T47D (cell line): ENCODE measurements around the gene KDM4D.
"Not testable (repeated sequence)": the region's sequence is repeated elsewhere in the genome, so short reads cannot be mapped to it uniquely, and the experiment has no call there.

Experiments used
- DNase-seq, 2 experiments: peaks; one replicate each; pipeline versions ENCODE4 v3.0.0 to v3.0.0-alpha.2; 2011 to 2012; ENCODE audit warnings: low read depth in 1 of 2, low spot score in 1 of 2
- JUND ChIP-seq: IDR thresholded peaks from 2 replicates; pipeline ENCODE4 v1.6.1; 2012; ENCODE audit warnings: low read depth
- in situ Hi-C: cut with HindIII; loops from 2 replicates; pipeline ENCODE4 v1.10.0; 2016; ENCODE audit warnings: low sequenced_read_pairs, low pct_unique_long_range_greater_than_20kb

The KDM4D gene

GRCh38 chr11:95024958-95025357 lies 51.4 kb downstream of the KDM4D start, which contains the start of gene KDM4E:
TSS of gene KDM4E (plus strand) at chr11:95025258. CDS start at chr11:95025558, 300 bp downstream.
- in situ Hi-C loops: no loop called here
- no peak for DNase-seq
- no peak for TF ChIP-seq JUND

DNA sequence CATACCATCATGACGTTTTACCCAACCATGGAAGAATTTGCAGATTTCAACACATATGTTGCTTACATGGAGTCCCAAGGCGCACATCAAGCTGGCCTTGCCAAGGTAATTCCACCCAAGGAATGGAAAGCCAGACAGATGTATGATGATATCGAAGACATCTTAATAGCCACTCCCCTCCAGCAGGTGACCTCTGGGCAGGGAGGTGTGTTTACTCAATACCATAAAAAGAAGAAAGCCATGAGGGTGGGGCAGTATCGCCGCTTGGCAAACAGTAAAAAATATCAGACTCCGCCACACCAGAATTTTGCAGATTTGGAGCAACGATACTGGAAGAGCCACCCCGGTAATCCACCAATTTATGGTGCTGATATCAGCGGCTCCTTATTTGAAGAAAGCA lies 52.1 kb downstream of the KDM4D start:
- in situ Hi-C loops, DNase-seq: not testable (repeated sequence)

DNA sequence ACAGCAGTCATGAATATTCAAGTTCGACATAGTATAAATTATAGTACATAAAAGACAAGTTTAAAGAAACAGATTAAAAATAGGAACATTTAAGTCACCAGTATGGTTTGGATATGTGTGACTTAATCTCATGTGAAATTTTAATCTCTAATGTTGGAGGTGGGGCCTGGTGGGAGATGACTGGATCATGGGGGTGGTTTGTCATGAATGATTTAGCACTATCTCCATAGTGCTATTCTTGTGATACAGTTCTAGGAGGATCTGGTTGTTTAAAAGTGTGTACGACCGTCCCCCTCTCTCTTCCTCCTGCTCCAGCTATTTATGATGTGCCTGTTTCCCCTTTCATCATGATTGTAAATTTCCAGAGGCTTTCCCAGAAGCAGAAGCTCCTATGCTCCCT lies 54.8 kb downstream of the KDM4D start:
- in situ Hi-C loops: no loop called here
- no peak for TF ChIP-seq JUND
- no peak for DNase-seq

GRCh38 chr11:95033051-95033450 lies 59.5 kb downstream of the KDM4D start:
- DNase-seq: no peak
- in situ Hi-C loops: no loop called here
- no peak for TF ChIP-seq JUND

- no peak for TF ChIP-seq JUND
- in situ Hi-C loops: no loop called here
- DNase-seq: no peak
These were observed 61.8 kb downstream of the KDM4D start for GRCh38 chr11:95035316-95035715.

GRCh38 chr11:95037356-95038035 lies 64.0 kb downstream of the KDM4D start:
- in situ Hi-C loops, DNase-seq: not testable (repeated sequence)

DNA sequence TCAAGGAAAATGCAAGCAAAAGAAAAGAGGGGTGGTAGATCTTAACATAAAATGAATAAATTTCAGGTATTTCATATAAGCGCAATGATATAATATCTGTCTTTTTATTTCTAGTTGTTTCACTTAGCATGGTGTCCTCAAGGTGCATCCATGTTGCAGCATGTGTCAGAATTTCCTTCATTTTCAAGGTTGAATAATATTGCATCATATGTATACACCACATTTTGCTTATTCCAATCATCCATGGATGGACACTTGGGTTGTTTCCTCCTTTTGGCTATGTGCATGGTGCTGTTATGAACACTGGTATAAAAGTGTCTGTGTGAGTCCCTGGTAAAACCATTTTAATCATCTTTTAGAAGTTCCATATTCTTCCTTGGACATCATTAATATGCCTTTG lies 68.7 kb downstream of the KDM4D start:
- TF ChIP-seq JUND: no peak
- DNase-seq: no peak
- in situ Hi-C loops: no loop called here

GRCh38 chr11:95042906-95043305 lies 69.4 kb downstream of the KDM4D start:
- in situ Hi-C loops: no loop called here
- no peak for TF ChIP-seq JUND
- DNase-seq: no peak

DNA sequence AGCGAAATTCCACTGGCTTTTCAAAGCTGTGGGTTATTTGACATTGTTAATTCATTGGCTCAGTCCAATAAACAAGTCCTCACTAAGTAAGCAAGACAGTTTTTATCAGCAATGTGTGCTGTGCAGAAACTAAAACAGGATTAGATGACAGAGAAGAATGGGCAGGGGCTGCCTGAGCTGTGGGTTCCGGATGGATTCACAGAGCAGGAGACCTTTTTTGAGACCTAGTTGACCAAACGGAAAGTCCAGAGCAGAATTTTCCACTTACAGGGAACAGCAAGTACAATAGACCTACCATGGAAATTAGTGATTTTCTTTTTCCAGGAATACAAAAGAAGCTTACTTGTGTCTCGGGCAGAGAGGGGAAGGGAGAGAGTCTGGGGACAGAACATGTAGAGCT lies 70.5 kb downstream of the KDM4D start:
- TF ChIP-seq JUND: no peak
- in situ Hi-C loops: no loop called here
- no peak for DNase-seq

DNA sequence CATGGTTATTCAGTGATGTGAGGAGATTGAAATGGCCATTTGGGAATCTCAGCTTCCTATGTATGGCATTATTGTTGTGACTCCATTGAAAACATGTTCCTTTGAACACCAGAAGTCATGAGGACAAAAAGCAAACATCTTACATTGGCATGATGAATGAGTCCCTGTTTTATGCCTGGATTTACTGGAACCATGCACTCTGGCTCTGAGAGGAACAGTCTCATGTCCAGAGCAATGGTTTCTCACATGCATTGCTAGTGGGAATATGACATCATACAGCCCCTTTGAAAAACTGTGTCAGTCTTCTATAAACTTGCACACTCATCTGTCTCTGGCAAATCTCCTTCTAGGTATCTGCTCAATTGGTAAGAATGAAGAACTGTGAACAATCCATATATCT lies 72.3 kb downstream of the KDM4D start:
- TF ChIP-seq JUND: no peak
- in situ Hi-C loops: no loop called here
- DNase-seq: no peak
